Stimulated activated CD8-positive, alpha-beta memory T cell treated with anti-CD3 and anti-CD28 coated beads, Interleukin-7, amount 100 ng/mL, for 48 hours (primary cell): Measurements from ENCODE around the gene CNOT1.
"Not testable (repeated sequence)": the region's sequence is repeated elsewhere in the genome, so short reads cannot be mapped to it uniquely, and the experiment has no call there.

ENCODE experiments used
- DNase-seq, 2 donors: peaks; one replicate each; pipeline ENCODE4 v3.0.0-alpha.2; 2020; ENCODE audit warnings: low read depth in 1 of 2; ENCODE audit errors: extremely low read depth in 1 of 2

Gene CNOT1

GRCh38 chr16:58503863-58504688 is 125.5 kb downstream of the CNOT1 start:
- DNase-seq: no peak

- no peak for DNase-seq
Measured at GRCh38 chr16:58503166-58503862, 126.3 kb downstream of the CNOT1 start.

DNA sequence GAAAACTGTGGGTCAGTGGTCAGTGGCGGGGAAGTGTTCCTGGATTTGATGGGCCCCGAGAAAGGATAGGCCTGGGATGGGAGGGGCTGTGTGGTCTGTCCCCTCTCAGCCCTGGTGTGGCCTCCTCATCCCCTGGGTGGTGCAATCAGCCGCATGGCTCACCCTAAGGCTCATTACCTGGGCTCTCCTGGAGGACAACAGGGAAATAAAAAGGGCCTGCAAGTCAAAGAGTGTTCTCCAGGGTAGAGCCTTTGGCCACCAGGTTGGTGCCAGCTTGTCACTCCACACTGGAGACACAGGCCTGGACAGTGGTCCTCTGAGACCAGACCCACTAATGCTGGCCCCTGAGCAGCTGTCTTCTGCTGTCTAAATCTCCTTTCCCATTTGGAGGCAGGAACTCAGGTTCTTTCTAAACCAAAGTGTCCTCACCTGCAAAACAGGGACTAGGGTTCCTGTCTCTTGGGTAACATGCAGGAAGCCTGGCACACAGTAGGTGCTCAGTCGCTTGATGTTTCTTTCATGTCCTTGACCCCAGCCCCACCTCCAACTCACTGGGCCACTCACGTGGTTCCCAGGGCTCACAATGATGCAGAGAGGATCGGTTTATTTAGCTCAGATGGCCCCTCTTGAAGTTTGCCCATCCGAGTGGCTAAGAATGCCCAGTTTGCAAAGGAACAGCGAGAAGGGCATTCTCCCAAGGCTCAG is 127.3 kb downstream of the CNOT1 start:
- DNase-seq: no peak

DNA sequence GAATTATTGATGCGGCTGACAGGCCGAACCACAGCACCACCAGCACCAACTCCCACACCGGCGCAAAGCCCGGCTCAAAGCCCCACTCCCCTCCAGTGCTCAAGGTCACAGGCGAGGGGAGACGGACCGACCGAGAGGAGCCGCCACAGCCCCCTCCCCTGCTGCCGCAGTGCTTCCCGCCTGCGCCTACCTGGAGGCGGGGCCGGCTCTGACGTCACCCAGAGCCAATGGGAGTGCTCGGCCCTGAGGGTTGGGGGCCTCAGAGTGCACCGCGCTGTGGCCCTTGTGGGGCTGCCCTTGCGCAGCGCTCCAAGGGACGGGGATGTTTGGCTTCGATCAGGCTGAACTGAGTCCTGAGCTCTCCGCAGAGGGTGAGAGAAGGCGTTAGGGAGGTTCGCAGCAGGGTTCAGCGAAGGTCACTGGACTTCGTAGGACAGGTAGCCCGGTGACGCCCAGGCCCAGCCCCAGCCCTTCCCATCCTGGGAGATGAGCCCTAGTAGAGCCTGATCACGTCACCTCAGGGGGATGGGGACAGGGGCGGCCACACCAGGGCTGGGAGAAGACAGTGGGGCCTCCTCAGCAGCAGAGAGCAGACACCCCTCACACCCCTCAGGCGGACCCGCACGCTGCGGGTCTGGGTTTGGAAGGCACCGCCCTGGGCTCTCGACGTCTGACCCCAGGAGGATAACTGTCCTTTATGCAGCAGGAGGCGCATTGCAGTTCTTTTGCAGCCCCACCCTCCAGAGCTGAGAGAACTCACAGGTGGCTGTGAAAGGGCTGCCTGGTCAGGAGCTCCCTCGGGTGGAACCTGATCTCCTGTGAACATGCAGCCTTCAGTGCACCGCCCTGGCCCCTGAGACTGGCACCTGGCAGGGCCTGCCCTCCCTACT is 128.1 kb downstream of the CNOT1 start:
- peak in 1 of 2 donors; percentile 20 for DNase-seq

DNA sequence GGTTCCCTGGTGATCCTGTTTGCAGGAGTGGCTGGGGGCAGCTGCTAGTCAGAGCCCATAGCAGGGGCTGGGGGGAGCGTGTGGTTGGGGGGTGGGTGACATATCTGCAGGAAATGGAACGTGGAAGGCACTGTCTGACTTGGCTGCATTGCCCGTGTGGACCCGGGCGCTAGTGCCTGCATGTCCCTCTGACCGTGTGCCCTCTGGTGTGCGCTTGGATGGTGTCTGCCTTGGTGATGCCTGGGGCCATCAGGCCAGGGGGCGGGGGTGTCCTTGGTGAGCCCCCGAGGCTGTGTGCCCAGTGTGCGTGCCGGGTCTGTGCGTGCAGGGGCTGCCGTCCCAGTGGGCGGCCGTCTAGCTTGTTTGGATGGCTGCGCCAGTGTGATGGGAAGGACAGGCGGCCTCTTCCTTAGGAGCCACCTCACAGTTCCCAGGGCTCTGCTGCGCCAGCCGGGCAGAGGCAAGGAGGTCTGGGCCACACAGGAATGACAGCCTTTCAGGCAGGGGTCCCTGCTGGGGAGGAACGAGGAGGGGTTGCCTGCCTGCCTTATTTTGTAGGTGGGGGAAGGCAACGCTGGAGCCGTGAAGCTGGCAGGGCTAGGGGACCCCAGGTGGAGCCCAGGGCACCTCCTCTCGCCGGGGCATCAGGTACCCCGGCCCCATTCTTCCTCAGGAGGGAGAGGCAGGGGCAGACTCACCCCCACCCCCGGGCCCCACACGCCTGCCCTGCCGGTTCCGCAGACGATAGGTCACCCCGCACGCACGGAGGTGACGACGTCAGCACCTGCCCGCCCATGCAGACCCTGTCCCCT is 129.0 kb downstream of the CNOT1 start:
- DNase-seq: no peak

GRCh38 chr16:58499615-58500351 is 129.8 kb downstream of the CNOT1 start, which contains the start of gene NDRG4:
Gene NDRG4 (plus strand): TSS chr16:58500143. CDS start chr16:58500249, 106 bp downstream.
- DNase-seq: peak in 1 of 2 donors; percentile 50

- DNase-seq: no peak
Measured at GRCh38 chr16:58499092-58499511, 130.5 kb downstream of the CNOT1 start.

- DNase-seq: no peak
Measured at GRCh38 chr16:58498341-58499091, 131.1 kb downstream of the CNOT1 start.

- no peak for DNase-seq
Measured at GRCh38 chr16:58497935-58498334, 131.7 kb downstream of the CNOT1 start.

DNA sequence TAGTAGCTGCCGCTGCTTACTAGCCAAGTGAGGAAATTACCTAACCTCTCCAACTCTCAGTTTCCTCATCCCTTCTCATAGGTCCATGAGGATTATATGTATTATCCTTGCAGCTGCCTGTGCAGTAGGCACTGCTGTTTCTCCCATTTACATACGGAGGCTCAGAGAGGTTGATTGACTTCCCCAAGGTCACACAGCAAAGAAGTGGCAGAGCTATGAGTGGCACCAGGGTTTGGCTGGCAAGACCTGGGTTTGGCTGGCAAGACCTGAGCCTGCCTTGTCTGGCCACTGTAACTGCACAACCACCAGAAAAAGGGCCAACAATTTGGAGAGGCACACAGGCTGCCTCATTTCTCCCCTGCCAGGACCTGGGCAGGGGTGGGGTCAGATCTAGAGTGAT is 132.2 kb downstream of the CNOT1 start:
- no peak for DNase-seq

GRCh38 chr16:58495521-58496331 is 133.9 kb downstream of the CNOT1 start:
- DNase-seq: no peak

GRCh38 chr16:58494981-58495520 is 134.6 kb downstream of the CNOT1 start:
- peak in 1 of 2 donors; percentile 64 for DNase-seq

DNA sequence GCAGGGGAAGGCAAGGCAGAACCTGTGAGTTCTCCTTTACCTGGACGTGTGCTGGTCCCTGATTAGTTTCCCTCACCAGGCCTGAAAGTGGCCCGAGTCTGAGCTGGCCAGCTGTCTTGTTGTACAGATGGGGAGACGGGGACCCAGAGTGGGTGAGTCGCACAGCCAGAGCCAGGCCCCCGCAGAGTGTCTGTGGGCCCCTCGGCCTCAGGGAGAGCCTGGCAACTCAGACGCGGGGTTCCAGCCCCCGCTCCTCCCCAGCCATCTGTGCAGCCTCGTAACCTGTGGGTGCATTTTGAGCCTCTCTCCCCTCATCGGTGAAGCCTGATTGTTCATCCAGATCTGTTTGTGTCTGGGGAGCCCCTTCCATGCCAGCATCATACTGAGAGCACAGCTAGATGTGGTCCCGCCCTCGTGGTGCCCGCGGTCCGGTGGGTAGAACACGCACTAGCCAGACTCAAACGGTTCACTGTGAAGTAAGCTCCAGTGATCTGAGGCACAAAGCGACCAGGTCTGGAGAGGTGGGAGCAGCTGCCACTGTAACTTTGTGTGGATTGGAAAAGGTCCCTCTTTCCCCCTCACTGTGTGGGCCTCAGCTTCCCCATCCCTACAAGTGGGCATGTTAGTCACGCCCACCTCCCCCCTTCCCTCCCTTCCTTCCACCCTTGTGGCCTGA is 135.7 kb downstream of the CNOT1 start:
- DNase-seq: no peak

DNA sequence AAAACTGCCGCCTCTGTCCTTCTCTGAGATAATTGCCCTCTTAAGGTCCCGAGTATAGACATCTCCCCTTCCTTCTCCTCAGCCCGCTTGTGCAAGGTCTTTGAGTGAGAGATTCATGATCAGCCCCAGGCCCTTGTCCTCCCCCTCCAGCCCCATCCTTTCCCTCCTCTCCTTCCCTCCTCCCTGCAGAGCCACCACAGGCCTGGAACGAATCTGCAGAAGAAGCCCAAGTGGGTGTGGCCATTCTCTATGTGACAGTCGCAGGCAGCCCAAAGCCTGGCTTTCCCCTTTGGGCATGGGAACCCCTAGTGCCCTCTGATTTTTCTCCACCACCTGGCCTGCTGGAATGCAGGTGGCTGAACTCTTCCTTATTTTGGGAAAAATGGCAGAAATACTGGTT is 136.9 kb downstream of the CNOT1 start:
- DNase-seq: no peak

GRCh38 chr16:58492066-58492465 is 137.6 kb downstream of the CNOT1 start:
- DNase-seq: no peak

GRCh38 chr16:58490539-58490938 is 139.1 kb downstream of the CNOT1 start:
- not testable (repeated sequence) for DNase-seq

GRCh38 chr16:58490065-58490464 is 139.6 kb downstream of the CNOT1 start:
- no peak for DNase-seq
